Body of pancreas (tissue), 4 donors: ENCODE data around the gene PLCB3.

ENCODE experiments used
- CTCF ChIP-seq, 7 experiments: fragments of 450-650 bp in 4 of 7; fragments of 200-600 bp in 3 of 7; sonication (generic) in 3 of 7; IDR thresholded peaks; one replicate each; pipeline ENCODE4 v1.5.1; 2016 to 2019; ENCODE audit warnings: antibody characterized with exemption in 7 of 7
- POLR2A ChIP-seq, 3 donors: fragments of 450-650 bp; IDR thresholded peaks; one replicate each; pipeline ENCODE4 v1.6.1; 2016; ENCODE audit warnings: antibody characterized with exemption in 3 of 3, mild to moderate bottlenecking in 2 of 3

DNA sequence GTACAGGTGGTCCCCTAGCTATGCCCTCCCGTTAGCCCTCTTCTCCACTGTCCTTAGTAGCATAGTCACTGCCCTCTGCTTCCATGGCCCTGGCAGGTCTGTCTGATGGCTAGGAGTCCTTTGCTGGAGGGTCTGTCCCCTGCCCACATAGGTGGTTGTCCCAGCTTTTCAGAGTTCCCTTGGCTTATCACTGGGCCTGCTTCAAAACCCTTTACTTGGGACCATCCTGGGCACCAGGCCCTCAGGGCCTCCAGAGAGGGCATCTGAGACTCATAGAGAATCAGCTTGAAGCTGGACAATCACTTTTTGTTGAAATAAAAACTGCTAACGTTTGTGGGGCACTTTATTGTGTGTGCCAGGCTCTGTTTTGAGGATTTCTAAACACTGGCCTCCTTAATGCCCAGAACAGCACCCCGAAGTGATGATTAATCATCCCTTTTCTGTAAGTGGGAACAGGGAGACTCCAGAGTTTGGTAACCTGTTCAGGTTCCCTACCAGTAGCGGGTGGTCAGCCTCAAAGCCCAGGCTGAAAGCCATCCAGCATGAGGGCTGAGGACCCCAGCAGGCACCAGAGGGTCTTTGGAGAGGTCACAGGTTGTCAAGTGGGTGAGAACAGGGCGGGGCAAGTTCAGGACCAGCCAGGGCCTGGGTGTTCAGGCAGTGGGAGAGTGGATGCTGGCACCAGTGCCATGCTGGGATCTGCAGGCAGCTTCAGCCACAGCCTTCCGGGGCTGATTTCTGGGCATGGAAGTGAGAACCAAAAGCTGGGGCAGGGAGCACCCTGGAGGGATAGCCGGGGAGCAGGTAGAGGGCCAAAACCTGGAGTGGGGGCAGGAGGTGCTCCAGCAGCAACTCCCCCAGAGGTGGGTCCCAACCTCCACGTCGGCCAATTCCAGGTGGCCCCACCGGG lies 39.3 kb downstream of the PLCB3 start:
- TF ChIP-seq CTCF (IDR thresholded peaks at IDR 0.05) (no peak), POLR2A (IDR thresholded peaks at IDR 0.05) (no peak)
